T-helper 1 cell (primary cell): ENCODE results near the gene IFT122.

Source experiments
- DNase-seq, 5 donors: peaks; one replicate each; pipeline ENCODE4 v3.0.0-alpha.2; 2012 to 2020

Gene IFT122

GRCh38 chr3:129560269-129560787, 120.3 kb downstream of the IFT122 start:
- no peak for DNase-seq

- no peak for DNase-seq
Measured at GRCh38 chr3:129560911-129561594, 121.0 kb downstream of the IFT122 start.

DNA sequence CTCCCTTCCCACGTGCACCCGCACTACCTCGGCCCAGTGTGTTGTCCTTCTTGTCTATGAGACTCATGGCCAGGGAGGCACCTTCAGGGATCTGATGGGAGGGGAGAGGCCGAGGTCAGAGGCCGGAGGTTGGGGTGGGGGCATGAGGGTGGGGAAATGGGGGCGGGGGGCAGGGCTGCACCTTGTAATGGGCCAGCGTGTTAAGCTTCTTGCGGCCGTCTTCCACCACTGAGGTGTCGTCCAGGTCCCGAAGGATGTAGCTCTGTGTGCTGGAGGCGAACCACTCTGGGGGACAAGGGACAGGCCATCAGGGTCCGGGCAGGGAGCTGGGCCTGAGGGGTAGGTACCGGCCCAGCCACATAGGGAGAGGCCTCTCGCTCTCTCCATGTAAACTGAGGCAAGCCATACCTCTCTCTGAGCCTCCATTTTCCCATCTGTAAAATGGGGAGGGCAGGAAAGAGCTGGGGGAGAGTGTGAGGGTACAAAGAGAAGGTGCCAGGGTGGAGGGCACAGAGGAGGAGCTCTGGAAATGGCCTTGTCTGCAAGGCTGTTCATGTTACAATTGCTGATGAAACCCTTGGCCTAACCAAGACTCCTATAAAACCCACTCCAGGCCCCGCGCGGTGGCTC, 121.7 kb downstream of the IFT122 start:
- no peak for DNase-seq

GRCh38 chr3:129562803-129563202, 122.8 kb downstream of the IFT122 start:
- DNase-seq = no peak

GRCh38 chr3:129563332-129563731, 123.3 kb downstream of the IFT122 start:
- DNase-seq = no peak

GRCh38 chr3:129563850-129564535, 124.0 kb downstream of the IFT122 start:
- DNase-seq = no peak

- DNase-seq = no peak
Measured at GRCh38 chr3:129564981-129565644, 125.1 kb downstream of the IFT122 start.

- DNase-seq = no peak
Measured at GRCh38 chr3:129565902-129566301, 125.9 kb downstream of the IFT122 start.

DNA sequence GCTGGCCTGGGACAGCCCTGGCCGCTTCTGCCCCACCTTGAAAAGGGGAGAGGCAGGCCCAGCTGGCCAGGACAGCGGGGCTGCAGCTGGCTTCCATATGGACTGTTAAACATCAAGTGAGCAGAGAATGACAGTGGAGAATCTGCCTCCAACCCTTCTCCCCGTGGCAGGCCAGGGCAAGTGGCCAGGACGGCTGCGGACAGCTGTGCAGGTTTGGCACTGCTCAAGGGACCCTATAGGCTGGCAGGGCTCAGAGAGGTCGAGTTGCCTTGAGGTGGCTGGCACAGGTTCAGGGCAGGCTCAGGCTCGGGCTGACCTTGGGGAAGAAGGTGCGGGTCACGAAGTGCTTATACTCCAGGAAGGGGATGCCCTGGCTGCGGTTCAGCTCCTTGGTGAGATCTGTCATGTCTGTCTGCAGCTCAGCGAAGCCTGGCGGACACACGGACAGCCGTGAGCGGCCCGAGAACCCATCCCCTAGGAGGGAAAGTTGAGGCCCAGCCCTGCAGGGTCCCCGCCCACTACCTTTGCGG, 127.2 kb downstream of the IFT122 start:
- DNase-seq = no peak

DNA sequence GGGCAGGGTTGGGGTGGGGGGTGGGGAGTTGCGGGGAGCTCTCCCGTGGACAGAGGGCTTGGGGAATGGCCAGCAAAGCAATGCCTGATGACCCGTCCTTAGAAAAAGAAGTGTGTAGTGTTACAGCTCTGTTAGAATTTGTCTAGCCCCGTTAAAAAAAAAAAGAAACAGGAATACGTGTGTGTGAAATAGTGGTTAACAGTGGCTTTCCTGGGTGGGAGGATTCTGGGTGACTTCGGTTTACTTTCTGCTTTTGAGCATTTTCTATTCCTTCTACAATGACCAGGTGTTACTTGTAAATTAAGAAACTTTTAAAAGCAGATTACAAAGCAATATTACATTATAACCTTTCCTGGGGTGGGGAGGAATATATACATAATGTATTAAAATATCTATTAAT, 127.9 kb downstream of the IFT122 start:
- DNase-seq = no peak

DNA sequence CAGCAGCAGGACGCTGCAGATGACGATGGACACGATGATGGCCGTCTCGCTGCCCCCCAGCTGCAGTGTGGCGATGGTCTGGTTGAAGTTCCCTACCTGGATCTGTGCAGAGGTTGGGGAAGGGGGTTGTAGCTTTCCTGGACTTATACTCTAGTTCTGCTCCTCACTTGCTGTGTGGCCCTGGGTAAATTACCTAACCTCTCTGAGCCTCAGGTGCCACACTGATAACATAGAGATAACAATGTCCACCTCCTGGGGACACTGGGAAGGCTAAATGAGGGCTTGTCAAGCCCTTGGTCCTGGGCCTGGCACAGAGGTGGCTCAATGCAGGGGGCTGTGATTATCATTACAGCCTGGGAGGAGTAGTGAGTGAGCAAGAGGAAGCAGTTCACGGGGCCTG, 129.8 kb downstream of the IFT122 start:
- no peak for DNase-seq
